Umbilical cord (tissue), 2 donors: ENCODE results near the gene GDF7. TPM values are rescaled to one million over a fixed set of nuclear protein-coding genes. Genes with fewer than 3 reads are reported as not detected.
"Not testable (repeated sequence)": the region's sequence is repeated elsewhere in the genome, so short reads cannot be mapped to it uniquely, and the experiment has no call there.

Experiments
- DNase-seq: peaks from one replicate; pipeline ENCODE4 v3.0.0-alpha.2; 2015; ENCODE audit warnings: low spot score
- total RNA-seq: library from RNA; depleted of rRNA; stranded (reverse); fragments of >200 nt; gene quantifications from one replicate; pipeline ENCODE4 v1.2.3, GENCODE V29; 2014; ENCODE audit warnings: low replicate concordance; ENCODE audit not compliant: insufficient read depth

The GDF7 gene
- total RNA-seq, 1 donor from 2014 or later = 11.8 TPM

DNA sequence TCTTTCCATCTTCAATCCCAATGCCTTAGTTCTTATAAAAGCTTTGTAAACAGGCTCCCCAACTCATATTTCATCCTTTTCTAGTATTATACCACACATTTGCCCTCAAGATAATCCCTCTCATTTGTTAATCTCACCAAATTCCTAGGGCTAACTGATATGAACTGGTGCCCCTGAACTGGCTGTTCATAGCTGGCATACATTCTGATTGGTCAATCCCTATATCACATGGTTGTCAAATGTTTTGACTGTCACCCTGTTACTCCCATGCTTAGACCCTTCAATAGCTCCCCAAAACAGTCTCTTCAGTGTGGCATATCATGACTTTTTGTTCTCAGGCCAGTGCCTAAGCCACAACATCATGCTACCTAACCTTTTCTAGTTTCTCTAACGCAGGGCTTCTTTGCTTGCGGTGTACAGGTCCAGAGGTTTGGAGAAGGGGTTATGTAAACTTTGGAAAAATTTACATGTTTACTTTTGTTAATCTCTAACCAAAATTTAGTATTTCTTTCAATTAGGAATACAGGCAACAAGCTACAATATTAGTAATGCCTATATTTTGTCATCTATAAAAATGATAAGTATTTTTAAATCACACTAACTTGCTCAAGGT lies 30.5 kb downstream of the GDF7 start:
- DNase-seq = no peak

DNA sequence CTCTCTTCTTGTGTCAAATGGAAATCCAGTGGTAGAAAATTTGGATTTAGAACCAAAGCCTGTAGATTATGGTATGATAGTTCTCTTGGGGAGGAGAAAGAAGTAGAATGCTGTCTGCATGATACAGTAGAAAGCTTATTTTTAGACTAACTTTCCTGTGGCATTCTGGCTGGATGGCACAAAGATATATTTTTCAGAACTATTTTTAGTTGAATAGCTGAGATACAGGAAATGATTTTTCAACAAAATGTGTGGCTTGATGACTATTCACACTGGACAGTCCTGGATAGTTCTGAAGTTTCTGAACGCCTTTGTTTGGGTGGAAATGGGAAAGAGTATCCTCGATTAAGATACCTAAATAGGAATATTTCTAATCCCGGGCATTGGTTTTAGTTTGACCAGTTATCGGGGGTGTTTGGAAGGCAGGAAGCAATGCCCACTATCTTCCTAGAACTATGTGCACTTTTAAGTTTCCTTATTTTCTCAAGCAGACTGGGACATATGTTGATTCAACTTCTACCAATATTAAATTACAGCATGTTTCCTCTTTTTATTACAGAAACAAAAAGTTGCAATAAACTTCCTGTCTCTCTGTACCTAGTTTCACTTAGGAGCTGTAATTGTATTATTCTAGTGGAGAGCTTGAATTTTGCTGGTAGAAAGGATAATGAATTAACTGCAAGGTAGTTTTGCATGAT lies 32.1 kb downstream of the GDF7 start:
- DNase-seq = no peak

DNA sequence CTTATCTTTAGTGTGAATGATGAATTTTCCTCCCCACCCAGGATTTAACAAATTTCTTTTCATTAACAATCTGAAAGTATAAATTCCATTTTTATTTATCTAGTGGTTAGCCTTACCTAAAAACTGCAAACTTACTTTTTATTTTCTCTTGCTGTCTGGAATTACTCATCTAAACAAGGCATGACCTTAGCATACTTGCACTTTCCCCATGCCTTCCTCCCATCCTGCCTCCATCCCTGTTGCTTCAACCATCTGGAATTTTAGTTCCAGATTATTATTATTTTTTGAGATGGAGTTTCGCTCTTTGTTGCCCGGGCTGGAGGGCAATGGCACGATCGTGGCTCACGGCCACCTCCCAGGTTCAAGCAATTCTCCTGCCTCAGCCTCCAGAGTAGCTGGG lies 35.6 kb downstream of the GDF7 start:
- DNase-seq = no peak

DNA sequence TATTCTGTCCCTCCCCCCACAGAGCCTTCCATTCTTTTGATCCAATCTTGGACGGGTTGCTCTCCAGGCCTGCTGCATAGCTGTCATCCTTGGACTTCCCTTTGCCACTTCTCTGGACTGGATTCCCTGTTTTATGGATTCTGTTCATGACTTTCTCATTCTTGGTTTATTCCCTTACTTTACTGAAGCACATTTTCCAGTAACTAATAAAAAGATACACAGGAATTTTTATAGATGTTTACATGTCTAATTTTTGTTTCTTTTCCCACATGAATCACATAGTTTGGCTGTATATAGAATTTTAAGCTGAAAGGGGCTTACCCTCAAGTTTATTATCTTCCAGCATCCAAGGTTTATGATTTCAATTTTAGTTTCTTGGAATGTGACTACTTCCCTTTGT lies 37.9 kb downstream of the GDF7 start:
- DNase-seq = no peak

DNA sequence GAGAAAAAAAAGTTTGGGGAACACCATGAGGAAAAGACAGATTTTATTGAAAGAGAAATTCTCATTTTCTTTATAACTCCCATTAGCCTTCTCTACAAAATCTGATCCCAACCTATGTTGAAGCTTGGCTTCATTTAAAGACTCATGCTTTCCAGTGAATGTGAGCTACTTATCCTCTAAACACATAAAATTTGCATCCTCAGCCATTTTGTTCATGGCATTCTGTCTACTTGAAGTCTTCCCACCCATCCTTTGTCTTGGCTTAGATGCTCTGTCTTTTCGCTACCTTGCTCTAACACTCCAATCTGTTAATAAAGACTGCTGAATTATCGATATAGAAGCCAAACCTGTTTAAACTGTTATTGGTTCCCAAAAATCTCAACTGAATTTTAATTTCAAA lies 39.3 kb downstream of the GDF7 start:
- DNase-seq = no peak

DNA sequence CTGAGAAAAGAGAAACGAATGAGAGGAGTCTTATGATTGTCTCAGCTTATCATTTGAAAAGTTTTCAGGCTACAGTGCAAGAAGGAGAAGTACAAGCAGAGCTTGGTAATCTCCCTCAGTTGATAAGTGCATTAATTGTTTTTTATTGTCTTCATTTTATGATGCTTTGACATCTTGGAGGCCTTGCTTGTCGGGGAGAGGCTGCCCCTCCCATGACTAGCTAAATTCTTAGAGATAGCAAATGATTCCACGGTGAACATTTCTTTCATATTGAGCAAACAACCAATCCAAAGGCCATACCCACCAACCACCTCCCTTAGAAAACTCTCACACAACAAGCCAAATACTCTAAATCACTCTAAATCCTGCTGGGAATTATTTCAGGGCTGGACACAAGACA lies 39.8 kb downstream of the GDF7 start:
- no peak for DNase-seq

DNA sequence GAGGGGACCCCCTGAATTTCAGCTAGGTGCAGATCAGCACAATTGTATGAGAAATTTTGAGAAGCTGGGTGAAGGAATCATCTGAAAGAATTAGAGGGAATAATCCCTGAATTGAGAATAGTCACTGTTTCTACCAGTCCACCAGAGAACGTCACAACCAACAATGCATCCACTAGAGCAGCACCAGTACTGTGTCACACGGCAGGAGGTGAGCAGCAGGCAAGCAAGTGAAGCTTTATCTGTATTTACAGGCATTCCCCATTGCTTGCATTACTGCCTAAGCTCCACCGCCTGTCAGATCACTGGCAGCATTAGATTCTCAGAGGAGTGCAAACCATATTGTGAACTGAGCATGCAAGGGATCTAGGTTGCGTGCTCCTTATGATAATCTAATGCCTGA lies 40.7 kb downstream of the GDF7 start:
- no peak for DNase-seq

GRCh38 chr2:20711641-20712040 lies 44.7 kb downstream of the GDF7 start:
- DNase-seq = not testable (repeated sequence)

DNA sequence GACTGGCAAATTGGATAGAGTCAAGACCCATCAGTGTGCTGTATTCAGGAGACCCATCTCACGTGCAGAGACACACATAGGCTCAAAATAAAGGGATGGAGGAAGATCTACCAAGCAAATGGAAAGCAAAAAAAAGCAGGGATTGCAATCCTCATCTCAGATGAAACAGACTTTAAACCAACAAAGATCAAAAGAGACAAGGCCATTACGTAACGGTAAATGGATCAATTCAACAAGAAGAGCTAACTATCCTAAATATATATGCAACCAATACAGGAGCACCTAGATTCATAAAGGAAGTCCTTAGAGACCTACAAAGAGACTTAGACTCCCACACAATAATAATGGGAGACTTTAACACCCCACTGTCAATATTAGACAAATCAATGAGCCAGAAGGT lies 46.6 kb downstream of the GDF7 start:
- not testable (repeated sequence) for DNase-seq

DNA sequence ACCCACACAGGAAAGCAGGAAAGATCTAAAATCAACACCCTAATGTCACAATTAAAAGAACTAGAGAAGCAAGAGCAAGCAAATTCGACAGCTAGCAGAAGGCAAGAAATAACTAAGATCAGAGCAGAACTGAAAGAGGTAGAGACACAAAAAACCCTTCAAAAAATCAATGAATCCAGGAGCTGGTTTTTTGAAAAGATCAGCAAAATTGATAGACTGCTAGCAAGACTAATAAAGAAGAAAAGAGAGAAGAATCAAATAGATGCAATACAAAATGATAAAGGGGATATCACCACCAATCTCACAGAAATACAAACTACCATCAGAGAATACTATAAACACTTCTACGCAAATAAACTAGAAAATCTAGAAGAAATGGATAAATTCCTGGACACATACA lies 47.5 kb downstream of the GDF7 start:
- DNase-seq = not testable (repeated sequence)

DNA sequence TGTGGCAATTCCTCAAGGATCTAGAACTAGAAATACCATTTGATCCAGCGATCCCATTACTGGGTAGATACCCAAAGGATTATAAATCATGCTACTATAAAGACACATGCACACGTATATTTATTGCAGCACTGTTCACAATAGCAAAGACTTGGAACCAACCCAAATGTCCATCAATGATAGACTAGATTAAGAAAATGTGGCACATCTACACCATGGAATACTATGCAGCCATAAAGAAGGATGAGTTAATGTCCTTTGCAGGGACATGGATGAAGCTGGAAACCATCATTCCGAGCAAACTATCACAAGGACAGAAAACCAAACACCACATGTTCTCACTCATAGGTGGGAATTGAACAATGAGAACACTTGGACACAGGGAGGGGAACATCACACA lies 49.2 kb downstream of the GDF7 start:
- not testable (repeated sequence) for DNase-seq

DNA sequence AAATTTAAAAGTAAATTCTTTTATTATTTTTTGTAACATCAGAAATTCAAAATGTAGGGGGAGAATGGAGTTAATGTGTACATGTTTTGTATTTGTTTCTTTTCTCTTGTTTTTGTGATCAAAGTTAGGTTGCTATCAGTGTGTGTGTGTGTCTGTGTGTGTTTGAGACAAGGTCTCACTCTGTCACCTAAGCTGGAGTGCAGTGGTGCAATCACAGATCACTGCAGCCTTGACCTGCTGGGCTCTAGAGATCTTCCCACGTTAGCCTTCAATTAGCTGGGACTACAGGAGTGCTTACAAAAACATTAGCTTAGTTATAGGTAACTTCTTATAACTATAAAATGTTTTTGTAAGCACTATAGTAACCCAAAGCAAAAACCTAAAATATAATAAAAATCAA lies 50.7 kb downstream of the GDF7 start:
- no peak for DNase-seq

DNA sequence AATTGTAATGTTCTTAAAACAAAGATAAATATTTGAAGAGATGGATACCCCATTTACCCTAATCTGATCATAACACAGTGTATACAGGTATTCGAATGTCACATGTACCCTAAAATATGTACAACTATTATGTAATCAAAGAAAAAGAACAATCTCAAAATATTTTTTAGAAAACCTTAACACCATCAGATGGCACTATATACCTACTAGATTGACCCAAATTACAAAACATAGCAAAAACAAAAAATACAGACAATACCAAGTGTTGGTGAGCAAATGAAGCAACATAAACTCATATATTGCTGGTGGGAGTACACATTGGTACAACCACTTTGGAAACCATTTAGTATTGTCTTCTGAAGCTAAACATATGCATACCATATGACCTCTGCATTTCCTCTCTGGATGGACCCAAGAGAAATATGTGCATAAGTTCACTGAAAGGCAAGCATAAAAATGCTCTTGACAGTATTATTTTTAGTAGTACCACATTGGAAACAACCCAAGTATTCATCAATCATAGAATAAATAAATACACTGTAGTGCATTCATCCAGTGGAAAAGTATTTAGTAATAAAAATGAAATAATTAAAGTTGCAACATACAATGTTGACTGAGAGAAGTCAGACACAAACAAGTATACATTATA lies 55.8 kb downstream of the GDF7 start:
- no peak for DNase-seq

DNA sequence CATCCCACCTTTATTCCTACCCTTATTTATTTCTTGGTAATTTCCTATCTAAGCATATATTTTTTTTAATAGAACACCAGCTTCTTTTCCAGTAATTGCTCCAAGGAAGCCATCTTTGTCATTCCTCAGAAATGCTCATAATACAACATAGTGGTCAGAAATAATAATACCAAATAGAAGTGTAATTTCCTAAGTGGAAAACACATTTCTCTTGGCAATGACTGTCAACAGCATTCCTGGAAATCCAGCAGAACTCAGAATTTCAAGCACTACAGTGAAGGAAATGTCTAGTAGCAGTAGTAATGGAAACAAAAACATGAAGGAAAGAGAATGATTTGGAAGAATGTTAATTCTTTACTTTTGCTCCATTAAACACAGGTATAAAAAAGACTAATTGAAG lies 56.6 kb downstream of the GDF7 start:
- peak; percentile 32 for DNase-seq

DNA sequence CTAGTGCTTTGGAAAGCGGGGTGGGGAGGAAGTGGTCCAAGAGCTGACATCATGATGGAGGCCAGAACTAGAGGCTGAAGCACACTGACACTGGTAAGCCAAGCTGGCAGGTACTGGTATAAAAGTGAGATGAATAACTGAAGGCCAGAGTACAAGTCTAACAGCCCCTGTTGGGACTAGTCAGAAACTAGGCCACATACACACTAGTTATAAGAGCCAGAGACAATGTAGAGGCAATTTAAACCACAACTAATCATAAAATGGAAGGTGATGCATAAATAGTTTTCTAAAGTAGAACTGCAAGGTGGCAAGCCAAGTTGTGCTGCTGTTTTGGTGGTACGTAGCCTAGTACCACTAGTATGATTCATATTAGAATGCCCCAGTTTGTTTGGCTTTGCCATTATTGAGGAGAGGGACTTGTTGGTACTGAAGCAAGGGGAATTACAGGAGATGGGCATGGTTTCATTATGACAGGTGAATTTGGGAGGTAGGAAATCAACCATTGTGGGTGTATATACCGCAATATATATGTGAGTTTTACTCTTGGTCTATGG lies 57.6 kb downstream of the GDF7 start:
- DNase-seq = no peak

DNA sequence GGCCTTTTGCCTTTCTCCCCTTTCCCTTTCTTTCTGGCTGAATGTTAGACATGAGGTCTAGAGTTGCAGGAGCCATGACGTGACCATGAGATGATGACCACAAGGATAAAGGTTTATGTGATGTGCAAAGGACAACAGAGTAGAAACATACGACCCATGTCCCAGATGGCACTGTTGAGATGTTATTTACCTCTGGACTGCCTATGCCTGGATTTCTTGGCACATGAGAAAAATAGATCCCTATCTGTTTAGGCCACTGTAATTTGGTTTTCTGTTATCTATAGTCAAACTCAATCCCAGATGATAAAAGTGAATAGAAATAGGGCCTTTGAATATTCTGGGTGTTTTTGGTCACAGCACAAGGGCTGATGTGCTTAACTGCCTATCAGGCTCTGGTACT lies 58.8 kb downstream of the GDF7 start:
- no peak for DNase-seq

DNA sequence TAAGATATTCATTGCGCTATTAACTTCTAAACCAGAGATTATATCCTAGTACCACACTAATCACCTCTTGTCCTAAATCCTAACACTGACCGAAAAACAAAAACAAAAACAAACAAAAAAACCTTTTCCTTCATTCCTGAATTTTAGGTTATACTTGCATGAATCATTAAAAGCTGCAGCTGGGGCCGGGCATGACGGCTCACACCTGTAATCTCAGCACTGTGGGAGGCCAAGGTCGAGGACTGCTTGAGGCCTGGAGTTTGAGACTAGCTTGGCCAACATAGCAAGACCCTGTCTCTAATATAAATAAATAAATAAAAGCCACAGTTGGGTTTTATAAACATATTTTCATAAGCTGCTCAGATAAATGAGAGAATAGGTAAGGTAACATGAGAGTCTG lies 60.0 kb downstream of the GDF7 start:
- DNase-seq = no peak

DNA sequence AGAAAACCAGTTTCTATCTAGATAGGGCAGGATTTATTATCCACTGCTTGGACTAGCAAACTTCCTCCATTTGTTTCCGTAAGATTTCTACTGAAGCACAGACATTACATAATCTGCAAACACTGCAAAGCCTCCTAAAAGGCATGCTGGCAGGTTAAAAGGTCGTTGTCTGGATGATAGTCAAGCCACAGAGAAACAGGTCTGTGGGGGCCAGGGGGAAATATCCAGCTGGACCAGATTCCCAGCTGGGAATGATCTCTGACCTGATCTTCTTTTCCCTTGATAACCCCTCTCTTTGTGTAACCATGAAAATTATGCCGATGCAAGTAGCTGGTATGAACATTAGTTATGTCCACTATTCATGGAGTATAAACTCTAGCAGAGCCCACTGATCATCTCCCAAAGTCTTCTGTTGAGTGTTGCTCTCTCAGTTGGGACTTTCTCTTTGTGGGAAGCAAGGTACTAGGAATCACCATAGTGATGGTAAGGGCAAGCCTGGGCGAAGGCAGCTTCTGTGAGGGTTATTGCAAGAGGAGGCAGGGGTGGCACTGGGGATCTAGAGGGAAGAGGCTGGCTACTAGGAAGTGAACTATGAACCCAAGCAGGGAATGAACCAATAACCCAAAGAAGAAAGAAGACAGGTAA lies 61.3 kb downstream of the GDF7 start:
- DNase-seq = peak; percentile 60
